GM23248 (cell line): ENCODE measurements around the gene MME. TPM values are rescaled to one million over a fixed set of nuclear protein-coding genes. Genes with fewer than 3 reads are reported as not detected.

Experiments used
- DNase-seq: peaks from one replicate; pipeline ENCODE4 v3.0.0-alpha.2; 2015
- H2AFZ ChIP-seq: fragments of 200-600 bp; sonication (generic); 2 replicates; pipeline ENCODE4 v1.6.1; 2016; ENCODE audit warnings: antibody characterized with exemption
- H3F3A ChIP-seq: fragments of 200-600 bp; sonication (generic); 2 replicates; pipeline ENCODE4 v1.6.1; 2016; ENCODE audit warnings: mild to moderate bottlenecking, antibody characterized with exemption, mixed run types; ENCODE audit not compliant: insufficient read depth
- H3K27ac ChIP-seq: fragments of 200-600 bp; sonication (generic); 2 replicates; pipeline ENCODE4 v1.5.1; 2016; ENCODE audit warnings: mild to moderate bottlenecking
- H3K27me3 ChIP-seq: fragments of 200-600 bp; sonication (generic); replicated peaks from 2 replicates; pipeline ENCODE4 v1.6.1; 2016; ENCODE audit warnings: mild to moderate bottlenecking; ENCODE audit not compliant: insufficient read depth
- H3K36me3 ChIP-seq: fragments of 200-600 bp; sonication (generic); 2 replicates; pipeline ENCODE4 v1.6.1; 2016; ENCODE audit warnings: low read depth, mild to moderate bottlenecking
- H3K4me1 ChIP-seq: fragments of 200-600 bp; sonication (generic); 2 replicates; pipeline ENCODE4 v1.6.1; 2016; ENCODE audit warnings: mild to moderate bottlenecking; ENCODE audit not compliant: insufficient read depth
- H3K4me2 ChIP-seq: fragments of 200-600 bp; sonication (generic); one replicate; pipeline ENCODE4 v1.6.1; 2016; ENCODE audit warnings: mild to moderate bottlenecking; ENCODE audit not compliant: unreplicated experiment
- H3K4me3 ChIP-seq: fragments of 200-600 bp; sonication (generic); 2 replicates; pipeline ENCODE4 v1.5.1; 2016; ENCODE audit warnings: mild to moderate bottlenecking
- H3K79me2 ChIP-seq: fragments of 200-600 bp; sonication (generic); 2 replicates; pipeline ENCODE4 v1.6.1; 2016; ENCODE audit warnings: mild to moderate bottlenecking; ENCODE audit not compliant: insufficient read depth
- H3K9ac ChIP-seq: fragments of 200-600 bp; sonication (generic); 2 replicates; pipeline ENCODE4 v1.6.1; 2016; ENCODE audit warnings: mild to moderate bottlenecking
- H3K9me2 ChIP-seq: fragments of 200-600 bp; sonication (generic); 2 replicates; pipeline ENCODE4 v1.6.1; 2016; ENCODE audit warnings: mixed run types, mild to moderate bottlenecking, moderate library complexity; ENCODE audit not compliant: insufficient read depth
- H3K9me3 ChIP-seq: fragments of 200-600 bp; sonication (generic); one replicate; pipeline ENCODE4 v1.6.1; 2017; ENCODE audit warnings: low read depth
- H4K20me1 ChIP-seq: fragments of 200-600 bp; sonication (generic); 2 replicates; pipeline ENCODE4 v1.6.0; 2016; ENCODE audit not compliant: insufficient read depth
- EZH2 ChIP-seq: fragments of 200-600 bp; sonication (generic); IDR thresholded peaks from 2 replicates; pipeline ENCODE4 v1.6.1; 2018; ENCODE audit warnings: antibody characterized with exemption, mild to moderate bottlenecking; ENCODE audit not compliant: insufficient read depth, poor library complexity, severe bottlenecking
- EZH2phosphoT487 ChIP-seq: fragments of 200-600 bp; sonication (generic); IDR thresholded peaks from 2 replicates; pipeline ENCODE4 v1.6.1; 2018; ENCODE audit warnings: antibody characterized with exemption, moderate library complexity, mild to moderate bottlenecking, low read depth; ENCODE audit not compliant: insufficient read depth
- whole genome bisulfite sequencing, 2 experiments: methylation state at CpG; one replicate each; pipeline ENCODE4 v1.1.6; 2015 to 2017; ENCODE audit warnings: low lambda C conversion rate in 2 of 2, low coverage in 1 of 2; ENCODE audit errors: missing lambda C conversion rate in 2 of 2; 5-methylcytosine and 5-hydroxymethylcytosine counted together
- in situ Hi-C: fragments of 300-500 bp; cut with MboI; formaldehyde crosslinking; loops from 2 replicates; pipeline ENCODE4 v1.15.0; 2020
- polyA plus RNA-seq: library from polyadenylated mRNA; unstranded; fragments of >200 nt; fragmentation: Nextera tagmentation; extraction: Ambion mirVana; gene quantifications from 2 replicates; pipeline ENCODE4 v1.2.1, GENCODE V29; 2016
- total RNA-seq: library from RNA; depleted of rRNA; stranded (reverse); fragments of >200 nt; shearing (Covaris generic); gene quantifications from 2 replicates; pipeline ENCODE4 v1.2.3, GENCODE V29; 2014

Gene MME
- total and polyA plus RNA-seq, 2 experiments from 2014 or later: 88.5 to 204 TPM

DNA sequence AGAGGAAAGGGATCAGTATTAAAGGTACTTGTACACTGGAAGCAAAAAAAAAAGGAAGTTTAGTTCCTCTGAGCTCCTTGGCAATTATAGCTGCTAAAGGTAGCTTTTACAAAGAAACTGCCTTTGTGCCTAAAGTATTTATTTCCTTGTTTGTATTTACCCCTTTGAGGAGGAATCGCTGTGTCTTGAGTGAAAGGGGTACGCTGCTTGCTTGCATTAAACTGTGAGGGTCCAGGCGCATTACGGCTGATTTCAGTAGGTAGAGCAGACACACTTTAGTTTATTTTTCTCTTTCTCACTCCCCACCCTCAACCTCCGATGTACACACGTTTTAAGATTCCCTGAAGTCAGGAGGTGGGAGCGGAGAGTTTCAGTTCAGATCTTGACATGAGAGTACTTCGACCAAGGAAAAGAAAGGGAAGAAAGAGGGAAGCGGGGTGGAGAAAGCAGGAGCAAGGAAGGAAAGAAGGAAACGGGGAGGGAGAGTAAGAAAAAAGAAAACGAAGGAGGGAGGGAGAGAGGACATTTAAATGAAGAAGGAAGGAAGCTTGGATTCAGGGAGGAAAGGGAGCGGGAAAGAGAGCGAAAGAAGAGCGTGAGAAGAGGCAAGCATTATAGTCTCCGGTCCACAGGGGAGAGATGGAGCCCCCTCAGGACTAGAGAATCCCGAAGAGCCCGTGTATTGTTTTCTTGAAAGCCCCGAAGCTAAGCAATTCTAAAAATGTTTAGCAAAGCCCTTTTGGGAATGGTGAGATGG lies 1.2 kb upstream of the MME start:
- Histone ChIP-seq H3K27me3 (no peaks in the 10 kb centered on the region), H3K27ac (peak overlapping the region; percentile 13; the same call in 1 of the 2 replicates), H3F3A (0 out of 2 replicates have a peak, but pooled peaks cover 4% of the 10 kb centered on the region), H2AFZ (peak overlapping the region; percentile 96), H3K36me3 (no peaks in the 10 kb centered on the region; the same call in 1 of the 2 replicates), H3K4me3 (peak overlapping the region; percentile 95), H3K9ac (peak overlapping the region; percentile 77), H3K79me2 (peaks cover 40% of the 10 kb centered on the region), H3K4me2 (peak overlapping the region; percentile 96), H3K4me1 (peaks cover 14% of the 10 kb centered on the region; the same call in 1 of the 2 replicates), H4K20me1 (no peaks in the 10 kb centered on the region), H3K9me2 (no peaks in the 10 kb centered on the region), H3K9me3 (no peaks in the 10 kb centered on the region)
- TF ChIP-seq EZH2 (no peak), EZH2phosphoT487 (no peak)
- 7 to 11% methylated on average over 18 of the region's 18 CpGs for WGBS, 2 experiments
- DNase-seq: peak; percentile 42
- in situ Hi-C loops: loop anchor here (25.0 kb wide), 1 partner anchor 317 kb away; no protein-coding TSS in a partner anchor

DNA sequence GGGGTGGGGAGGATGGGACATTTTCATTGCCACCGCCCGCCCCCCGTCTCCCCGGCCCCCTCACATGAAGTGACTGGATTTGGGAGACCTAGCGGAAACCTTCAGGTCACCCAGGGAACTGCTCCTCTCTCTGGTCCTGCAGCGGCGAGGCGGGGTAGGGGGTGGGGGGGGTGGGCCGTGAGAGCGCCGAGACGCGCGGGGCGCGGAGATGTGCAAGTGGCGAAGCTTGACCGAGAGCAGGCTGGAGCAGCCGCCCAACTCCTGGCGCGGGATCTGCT lies 712 bp upstream of the MME start:
- Histone ChIP-seq H3K9me3 (no peaks in the 10 kb centered on the region), H3K27me3 (no peaks in the 10 kb centered on the region), H3K9me2 (no peaks in the 10 kb centered on the region), H3K4me2 (peak overlapping the region; percentile 96), H3K4me1 (peaks cover 14% of the 10 kb centered on the region; the same call in 1 of the 2 replicates), H3K9ac (peak overlapping the region; percentile 77), H3K36me3 (peaks cover 4% of the 10 kb centered on the region), H3K27ac (peak overlapping the region; percentile 41; the same call in 1 of the 2 replicates), H3F3A (0 out of 2 replicates have a peak, but pooled peaks cover 4% of the 10 kb centered on the region), H3K4me3 (peak overlapping the region; percentile 95), H4K20me1 (no peaks in the 10 kb centered on the region), H2AFZ (peak overlapping the region; percentile 96), H3K79me2 (peaks cover 45% of the 10 kb centered on the region)
- in situ Hi-C loops: loop anchor here (25.0 kb wide), 1 partner anchor 317 kb away; no protein-coding TSS in a partner anchor
- peak; percentile 69 for DNase-seq
- no peak for TF ChIP-seq EZH2phosphoT487
- TF ChIP-seq EZH2: no peak
- 2% methylated on average over 11 to 20 of the region's 21 CpGs for WGBS, 2 experiments

DNA sequence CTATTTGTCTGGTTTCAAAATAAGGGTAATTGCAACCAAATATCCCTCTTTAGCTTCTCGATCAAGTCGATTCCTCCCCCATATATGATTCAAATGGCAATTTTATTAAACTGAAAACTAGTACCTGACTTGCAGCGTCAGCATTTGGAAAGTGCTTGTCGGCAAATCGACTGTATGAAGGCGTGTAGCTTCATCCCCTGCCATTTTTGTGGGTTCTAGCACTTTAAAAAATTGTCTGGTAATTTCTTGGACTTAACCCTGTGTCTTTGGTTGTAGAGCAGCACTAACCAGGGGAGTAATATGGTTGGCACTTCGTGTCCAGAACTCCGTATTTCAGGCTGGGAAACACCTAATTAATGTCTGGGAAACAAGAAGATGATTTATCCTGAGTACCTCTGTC lies 573 bp downstream of the MME start:
- H3K27ac ChIP-seq: peak overlapping the region; percentile 41
- in situ Hi-C loops: loop anchor here (25.0 kb wide), 1 partner anchor 318 kb away; no protein-coding TSS in a partner anchor
- TF ChIP-seq EZH2 (no peak), EZH2phosphoT487 (no peak)

DNA sequence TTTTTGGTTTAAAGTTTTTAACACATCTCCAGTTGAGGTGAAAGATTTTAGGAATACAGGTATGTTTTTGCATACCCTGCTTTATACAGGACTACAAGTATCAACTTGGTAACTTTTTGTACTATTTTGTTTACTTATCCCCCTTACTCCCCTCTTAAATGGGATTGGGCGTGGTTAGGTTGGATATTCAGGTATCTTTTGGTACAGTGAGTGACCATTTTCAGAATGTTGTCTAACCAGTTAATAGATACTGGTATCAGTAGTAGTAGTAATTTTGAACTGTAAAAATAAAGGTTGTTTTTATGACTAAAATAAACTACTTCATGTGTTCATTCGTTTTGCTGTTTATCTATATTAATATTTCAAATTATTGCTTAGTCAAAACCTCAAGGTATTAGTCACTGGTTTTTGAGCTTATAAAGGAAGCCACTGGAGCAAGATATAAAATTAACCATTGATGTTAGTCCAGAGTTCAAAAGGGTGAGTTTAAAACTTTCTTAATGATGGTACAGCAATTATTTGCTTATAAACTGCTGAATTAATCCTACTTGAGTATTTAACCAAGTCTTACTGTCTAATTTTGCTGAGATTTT lies 3.3 kb downstream of the MME start:
- WGBS, 2 experiments: 42 to 47% methylated on average over 2 of the region's 2 CpGs
- Histone ChIP-seq H3K4me1 (peaks cover 20% of the 10 kb centered on the region; the same call in 1 of the 2 replicates), H2AFZ (no peak overlapping the region), H3K36me3 (peaks cover 24% of the 10 kb centered on the region), H4K20me1 (no peaks in the 10 kb centered on the region), H3K4me2 (peak overlapping the region; percentile 96), H3K4me3 (peak overlapping the region; percentile 95; the same call in 1 of the 2 replicates), H3K9me3 (no peaks in the 10 kb centered on the region), H3K9ac (no peak overlapping the region), H3K27me3 (no peaks in the 10 kb centered on the region), H3K79me2 (peaks cover 56% of the 10 kb centered on the region), H3F3A (0 out of 2 replicates have a peak, but pooled peaks cover 9% of the 10 kb centered on the region), H3K27ac (no peak overlapping the region), H3K9me2 (no peaks in the 10 kb centered on the region)
- no peak for TF ChIP-seq EZH2phosphoT487
- TF ChIP-seq EZH2: no peak
- no peak for DNase-seq
- in situ Hi-C loops: loop anchor here (25.0 kb wide), 1 partner anchor 321 kb away; no protein-coding TSS in a partner anchor

More for the DNA sequence above, 573 bp downstream of the MME start:
- Histone ChIP-seq H4K20me1 (no peaks in the 10 kb centered on the region), H3K9me3 (no peaks in the 10 kb centered on the region), H3K36me3 (peaks cover 13% of the 10 kb centered on the region), H3K4me3 (peak overlapping the region; percentile 95), H3K27me3 (no peaks in the 10 kb centered on the region), H3F3A (0 out of 2 replicates have a peak, but pooled peaks cover 4% of the 10 kb centered on the region), H3K4me1 (peaks cover 14% of the 10 kb centered on the region; the same call in 1 of the 2 replicates), H3K79me2 (peaks cover 47% of the 10 kb centered on the region), H3K4me2 (peak overlapping the region; percentile 96), H3K9ac (peak overlapping the region; percentile 77), H3K9me2 (no peaks in the 10 kb centered on the region), H2AFZ (peak overlapping the region; percentile 96)
- DNase-seq: peak; percentile 56
- WGBS, 2 experiments: 2% methylated on average over 8 of the region's 8 CpGs
